GM12875 (cell line): ENCODE results near the gene STAM2.
"Not testable (repeated sequence)": the region's sequence is repeated elsewhere in the genome, so short reads cannot be mapped to it uniquely, and the experiment has no call there.

ENCODE experiments used
- H3K4me3 ChIP-seq: one replicate; pipeline ENCODE4 v1.5.1; 2011; ENCODE audit warnings: low read depth, low read length, control low read depth
- TF ChIP-seq, protein P1 (sequence below): IDR thresholded peaks from 2 replicates; pipeline ENCODE4 v1.5.1; 2011; ENCODE audit warnings: low read depth, mild to moderate bottlenecking, control low read depth, inconsistent platforms, low read length, moderate library complexity, borderline replicate concordance; ENCODE audit not compliant: insufficient read depth

STAM2 gene

DNA sequence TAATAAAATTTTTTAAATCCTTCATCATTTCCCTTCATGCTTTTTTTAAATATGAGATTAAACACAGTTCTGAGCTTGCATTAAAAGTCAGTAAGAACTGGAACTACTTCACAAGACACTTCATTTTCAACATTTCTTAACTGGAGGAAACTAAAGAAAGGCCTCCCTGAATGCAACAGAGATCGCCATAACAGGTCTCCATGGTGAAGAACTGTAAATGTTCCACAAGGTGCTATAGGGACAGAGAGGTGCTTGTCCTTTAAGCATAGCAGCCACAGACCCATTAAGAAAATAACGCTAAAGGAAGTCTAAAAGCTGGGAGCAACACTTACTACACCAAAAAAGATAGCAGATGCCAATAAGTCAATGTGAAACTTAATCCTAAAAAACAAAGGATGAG lies 8.5 kb downstream of the STAM2 start:
- H3K4me3 ChIP-seq = no peak overlapping the region
- TF ChIP-seq, protein P1, sequence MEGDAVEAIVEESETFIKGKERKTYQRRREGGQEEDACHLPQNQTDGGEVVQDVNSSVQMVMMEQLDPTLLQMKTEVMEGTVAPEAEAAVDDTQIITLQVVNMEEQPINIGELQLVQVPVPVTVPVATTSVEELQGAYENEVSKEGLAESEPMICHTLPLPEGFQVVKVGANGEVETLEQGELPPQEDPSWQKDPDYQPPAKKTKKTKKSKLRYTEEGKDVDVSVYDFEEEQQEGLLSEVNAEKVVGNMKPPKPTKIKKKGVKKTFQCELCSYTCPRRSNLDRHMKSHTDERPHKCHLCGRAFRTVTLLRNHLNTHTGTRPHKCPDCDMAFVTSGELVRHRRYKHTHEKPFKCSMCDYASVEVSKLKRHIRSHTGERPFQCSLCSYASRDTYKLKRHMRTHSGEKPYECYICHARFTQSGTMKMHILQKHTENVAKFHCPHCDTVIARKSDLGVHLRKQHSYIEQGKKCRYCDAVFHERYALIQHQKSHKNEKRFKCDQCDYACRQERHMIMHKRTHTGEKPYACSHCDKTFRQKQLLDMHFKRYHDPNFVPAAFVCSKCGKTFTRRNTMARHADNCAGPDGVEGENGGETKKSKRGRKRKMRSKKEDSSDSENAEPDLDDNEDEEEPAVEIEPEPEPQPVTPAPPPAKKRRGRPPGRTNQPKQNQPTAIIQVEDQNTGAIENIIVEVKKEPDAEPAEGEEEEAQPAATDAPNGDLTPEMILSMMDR = no peak

DNA sequence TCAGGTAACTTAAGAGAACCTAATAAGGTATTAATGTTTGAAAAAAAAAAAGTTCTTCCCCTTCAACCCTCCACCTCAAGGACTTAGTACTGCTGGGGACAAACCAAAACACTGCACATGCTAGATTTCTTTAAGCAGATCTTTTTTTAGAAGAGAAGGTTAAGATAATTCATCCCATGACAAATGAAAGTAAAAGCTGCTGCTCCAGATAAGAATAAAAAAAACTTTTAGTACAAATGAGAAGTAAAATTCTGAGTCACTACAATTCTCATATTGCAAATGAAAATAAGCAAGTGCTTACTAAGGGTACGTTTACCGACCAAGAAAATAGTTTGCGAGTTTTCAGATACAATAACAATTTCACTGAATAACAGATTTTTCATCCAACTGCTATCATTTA lies 8.9 kb downstream of the STAM2 start:
- TF ChIP-seq, protein P1 = no peak
- H3K4me3 ChIP-seq = no peak overlapping the region

DNA sequence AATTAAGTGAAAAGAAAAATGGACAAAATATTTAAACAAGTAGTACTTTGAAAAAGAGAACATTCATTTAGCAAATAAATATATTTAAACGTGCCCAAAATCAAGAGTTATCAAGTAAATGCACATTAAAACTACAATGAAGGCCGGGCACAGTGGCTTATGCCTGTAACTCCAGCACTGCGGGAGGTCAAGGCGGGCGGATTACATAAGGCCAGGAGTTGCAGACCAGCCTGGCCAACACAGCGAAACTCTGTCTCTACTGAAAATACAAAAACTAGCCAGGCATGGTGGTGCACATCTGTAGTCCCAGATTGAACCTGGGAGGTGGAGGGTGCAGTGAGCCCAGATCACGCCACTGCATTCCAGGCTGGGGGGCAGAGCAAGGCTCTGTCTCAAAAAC lies 9.8 kb downstream of the STAM2 start:
- TF ChIP-seq, protein P1 = no peak
- no peak overlapping the region for H3K4me3 ChIP-seq

DNA sequence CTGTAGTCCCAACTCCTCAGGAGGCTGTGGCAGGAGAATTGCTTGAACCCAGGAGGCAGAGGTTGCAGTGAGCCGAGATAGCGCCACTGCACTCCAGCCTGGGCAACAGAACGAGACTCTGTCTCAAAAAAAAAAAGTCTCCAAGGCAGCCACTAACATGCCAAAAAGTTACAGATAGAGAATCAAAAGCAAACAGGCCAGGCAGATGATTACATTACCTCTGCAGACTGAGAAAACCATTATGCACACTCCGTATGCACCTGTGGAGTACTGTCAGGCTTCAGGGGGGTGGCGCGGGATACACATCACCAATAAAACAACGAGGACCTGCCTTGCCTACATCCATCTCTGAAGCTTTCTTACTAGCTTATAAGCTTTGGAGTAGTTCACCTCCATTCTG lies 10.3 kb downstream of the STAM2 start:
- TF ChIP-seq, protein P1 = no peak

DNA sequence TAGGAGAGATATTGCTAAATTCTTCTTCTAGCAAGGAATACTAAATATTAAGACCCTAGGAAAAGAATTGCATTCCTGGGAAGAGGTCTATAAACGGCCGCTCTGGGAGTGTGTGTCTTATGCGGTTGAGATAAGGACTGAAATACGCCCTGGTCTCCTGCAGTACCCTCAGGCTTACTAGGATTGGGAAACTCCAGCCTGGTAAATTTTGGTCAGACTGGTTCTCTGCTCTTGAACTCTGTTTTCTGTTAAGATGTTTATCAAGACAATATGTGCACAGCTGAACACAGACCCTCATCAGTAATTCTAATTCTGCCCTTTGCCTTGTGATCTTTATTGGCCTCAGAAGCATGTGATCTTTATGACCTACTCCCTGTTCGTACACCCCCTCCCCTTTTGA lies 11.9 kb downstream of the STAM2 start:
- H3K4me3 ChIP-seq = not testable (repeated sequence)

More for the DNA sequence above, 10.3 kb downstream of the STAM2 start:
- no peak overlapping the region for H3K4me3 ChIP-seq

DNA sequence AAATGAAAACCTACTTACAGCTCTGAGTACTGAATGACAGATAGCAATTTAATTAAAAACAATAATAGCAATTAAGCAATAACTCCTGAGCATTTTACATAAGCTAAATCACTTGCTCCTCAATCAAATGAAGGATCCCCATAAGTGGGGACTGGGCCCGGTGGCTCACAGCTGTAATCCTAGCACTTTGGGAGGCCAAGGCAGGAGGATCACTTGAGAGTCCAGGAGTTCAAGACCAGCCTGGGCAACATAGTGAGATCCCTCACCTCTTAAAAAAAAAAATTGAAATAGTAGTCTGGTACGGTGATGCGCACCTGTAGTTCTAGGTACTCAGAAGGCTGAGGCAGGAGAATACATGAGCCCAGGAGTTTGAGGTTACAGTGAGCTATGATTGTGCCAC lies 13.4 kb downstream of the STAM2 start:
- TF ChIP-seq, protein P1 = no peak

DNA sequence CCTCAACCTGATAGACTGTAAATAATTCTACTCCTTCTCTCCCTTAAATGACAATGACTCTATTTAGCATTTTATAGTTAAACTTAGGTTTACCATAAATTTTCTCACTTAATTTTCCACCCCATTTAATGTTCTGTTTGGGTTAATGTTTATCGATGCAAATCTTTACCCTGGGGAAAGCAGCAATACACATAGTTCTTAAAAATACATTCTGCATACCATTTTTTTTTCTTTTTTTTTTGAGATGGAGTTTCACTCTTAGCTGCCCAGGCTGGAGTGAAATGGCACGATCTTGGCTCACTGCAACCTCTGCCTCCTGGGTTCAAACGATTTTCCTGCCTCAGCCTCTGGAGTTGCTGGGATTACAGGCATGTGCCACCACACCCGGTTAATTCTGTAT lies 14.0 kb downstream of the STAM2 start:
- H3K4me3 ChIP-seq = no peak overlapping the region
- TF ChIP-seq, protein P1 = no peak

More for the DNA sequence above, 13.4 kb downstream of the STAM2 start:
- no peak overlapping the region for H3K4me3 ChIP-seq

DNA sequence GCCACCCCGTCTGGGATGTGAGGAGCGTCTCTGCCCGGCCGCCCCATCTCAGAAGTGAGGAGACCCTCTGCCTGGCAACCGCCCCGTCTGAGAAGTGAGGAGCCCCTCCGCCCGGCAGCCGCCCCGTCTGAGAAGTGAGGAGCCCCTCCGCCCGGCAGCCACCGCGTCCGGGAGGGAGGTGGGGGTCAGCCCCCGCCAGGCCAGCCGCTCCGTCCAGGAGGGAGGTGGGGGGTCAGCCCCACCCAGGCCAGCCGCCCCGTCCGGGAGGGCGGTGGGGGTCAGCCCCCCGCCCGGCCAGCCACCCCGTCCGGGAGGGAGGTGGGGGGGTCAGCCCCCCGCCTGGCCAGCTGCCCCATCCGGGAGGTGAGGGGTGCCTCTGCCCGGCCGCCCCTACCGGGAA lies 15.2 kb downstream of the STAM2 start:
- not testable (repeated sequence) for H3K4me3 ChIP-seq
